HepG2 (cell line): Measurements from ENCODE around the gene KCNQ1OT1. TPM values are rescaled to one million over a fixed set of nuclear protein-coding genes. Genes with fewer than 3 reads are reported as not detected.

Experiments used
- CHCHD3 ChIP-seq: sonication (generic); formaldehyde crosslinking; IDR thresholded peaks from 2 replicates; pipeline ENCODE4 v1.8.0; 2022; ENCODE audit warnings: mild to moderate bottlenecking, missing genetic modification reagents, moderate library complexity
- E2F1 ChIP-seq: sonication (generic); formaldehyde crosslinking; IDR thresholded peaks from 2 replicates; pipeline ENCODE4 v1.5.0; 2020; ENCODE audit warnings: missing genetic modification reagents
- MTA1 ChIP-seq: sonication (generic); formaldehyde crosslinking; IDR thresholded peaks from 2 replicates; pipeline ENCODE4 v1.4.0; 2020; ENCODE audit warnings: missing genetic modification reagents, mild to moderate bottlenecking, borderline replicate concordance
- MXD4 ChIP-seq: IDR thresholded peaks from 2 replicates; pipeline ENCODE4 v1.6.1; 2016; ENCODE audit warnings: mild to moderate bottlenecking, missing biosample characterization, missing genetic modification reagents
- PBX3 ChIP-seq: sonication (generic); formaldehyde crosslinking; IDR thresholded peaks from 2 replicates; pipeline ENCODE4 v1.8.1; 2023; ENCODE audit warnings: missing genetic modification reagents, inconsistent platforms, borderline replicate concordance
- RARA ChIP-seq: IDR thresholded peaks from 2 replicates; pipeline ENCODE4 v1.6.1; 2016; ENCODE audit warnings: missing genetic modification reagents, missing compliant biosample characterization
- RELA ChIP-seq: sonication (generic); formaldehyde crosslinking; IDR thresholded peaks from 2 replicates; pipeline ENCODE4 v1.4.0; 2020; ENCODE audit warnings: missing genetic modification reagents
- ZBTB3 ChIP-seq: sonication (generic); formaldehyde crosslinking; IDR thresholded peaks from 2 replicates; pipeline ENCODE4 v1.4.0; 2020; ENCODE audit warnings: low read depth, mild to moderate bottlenecking, moderate library complexity, missing genetic modification reagents, borderline replicate concordance
- ZNF572 ChIP-seq: sonication (generic); formaldehyde crosslinking; IDR thresholded peaks from 2 replicates; pipeline ENCODE4 v1.5.1; 2020; ENCODE audit warnings: mild to moderate bottlenecking, missing genetic modification reagents
- polyA plus RNA-seq, 8 experiments: library from polyadenylated mRNA; depleted of rRNA in 3 of 8; stranded (reverse) in 7 of 8; unstranded in 1 of 8; fragments of >200 nt; fragmentation: Illumina TruSeq in 4 of 8; extraction: Trizol in 4 of 8; gene quantifications; 2 replicates each; pipeline versions ENCODE4 v1.2.1 to v1.2.3, GENCODE V29; 2011 to 2016; ENCODE audit warnings: low read depth in 4 of 8, missing spikeins in 1 of 8, mixed read lengths in 1 of 8; ENCODE audit not compliant: insufficient read depth in 1 of 8
- total RNA-seq, 5 experiments: library from RNA; depleted of rRNA; stranded (reverse); fragments of >200 nt; fragmentation: Illumina TruSeq; extraction: Trizol; gene quantifications; 2 replicates each; pipeline ENCODE4 v1.2.3, GENCODE V29; 2016; ENCODE audit warnings: low read depth in 1 of 5
- TF ChIP-seq, protein P1 (sequence below): sonication (generic); formaldehyde crosslinking; IDR thresholded peaks from 2 replicates; pipeline ENCODE4 v1.4.0; 2020; ENCODE audit warnings: missing genetic modification reagents, borderline replicate concordance

KCNQ1OT1 gene
- total and polyA plus RNA-seq, 2 of the 13 experiments (the other 11 are each of a cell fraction or from before 2014, with no cell fraction given), result 1.3 to 18.9 TPM

DNA sequence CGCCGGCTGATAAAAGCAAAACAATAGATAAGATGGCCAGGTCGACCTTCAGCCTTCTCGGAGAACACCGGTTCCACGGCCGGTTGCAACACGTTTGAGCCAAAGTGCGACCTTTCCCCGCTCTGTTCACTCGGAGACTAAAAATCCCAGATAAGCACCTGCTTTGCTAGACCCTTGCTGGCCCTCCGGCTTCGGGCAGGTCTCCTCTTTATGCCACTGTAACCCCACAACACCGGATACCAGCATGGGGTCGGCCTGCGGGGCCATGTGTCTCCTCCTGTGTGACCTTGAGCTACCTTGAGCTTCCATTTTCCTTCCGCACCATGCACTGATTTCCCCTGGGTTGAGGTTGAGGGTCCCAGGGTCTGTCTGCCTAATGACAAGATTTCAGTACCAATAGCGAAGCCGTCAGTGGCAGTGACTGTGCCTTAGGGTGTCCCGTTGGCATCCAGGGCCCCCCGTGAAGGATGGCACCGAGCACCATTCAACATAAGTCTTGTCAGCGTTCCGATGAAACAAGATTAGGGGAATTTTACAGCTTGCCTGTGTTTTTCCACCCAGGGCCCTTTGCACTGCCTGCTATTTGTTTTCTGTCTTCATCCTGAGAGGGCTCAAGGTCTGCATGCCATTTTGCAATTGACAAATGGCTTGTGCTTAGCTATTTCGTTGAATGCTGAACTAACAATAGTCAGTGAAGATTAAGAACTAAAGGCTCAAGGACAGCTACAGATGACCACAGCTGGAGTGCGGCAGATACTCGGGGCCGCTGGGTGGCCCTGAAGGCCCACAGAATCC lies 136.4 kb downstream of the KCNQ1OT1 start (continued):
- 0 out of 2 replicates have a peak, but pooled peaks have one; percentile 38 for TF ChIP-seq E2F1 (CRISPR knock-in tag)
- TF ChIP-seq, protein P1, sequence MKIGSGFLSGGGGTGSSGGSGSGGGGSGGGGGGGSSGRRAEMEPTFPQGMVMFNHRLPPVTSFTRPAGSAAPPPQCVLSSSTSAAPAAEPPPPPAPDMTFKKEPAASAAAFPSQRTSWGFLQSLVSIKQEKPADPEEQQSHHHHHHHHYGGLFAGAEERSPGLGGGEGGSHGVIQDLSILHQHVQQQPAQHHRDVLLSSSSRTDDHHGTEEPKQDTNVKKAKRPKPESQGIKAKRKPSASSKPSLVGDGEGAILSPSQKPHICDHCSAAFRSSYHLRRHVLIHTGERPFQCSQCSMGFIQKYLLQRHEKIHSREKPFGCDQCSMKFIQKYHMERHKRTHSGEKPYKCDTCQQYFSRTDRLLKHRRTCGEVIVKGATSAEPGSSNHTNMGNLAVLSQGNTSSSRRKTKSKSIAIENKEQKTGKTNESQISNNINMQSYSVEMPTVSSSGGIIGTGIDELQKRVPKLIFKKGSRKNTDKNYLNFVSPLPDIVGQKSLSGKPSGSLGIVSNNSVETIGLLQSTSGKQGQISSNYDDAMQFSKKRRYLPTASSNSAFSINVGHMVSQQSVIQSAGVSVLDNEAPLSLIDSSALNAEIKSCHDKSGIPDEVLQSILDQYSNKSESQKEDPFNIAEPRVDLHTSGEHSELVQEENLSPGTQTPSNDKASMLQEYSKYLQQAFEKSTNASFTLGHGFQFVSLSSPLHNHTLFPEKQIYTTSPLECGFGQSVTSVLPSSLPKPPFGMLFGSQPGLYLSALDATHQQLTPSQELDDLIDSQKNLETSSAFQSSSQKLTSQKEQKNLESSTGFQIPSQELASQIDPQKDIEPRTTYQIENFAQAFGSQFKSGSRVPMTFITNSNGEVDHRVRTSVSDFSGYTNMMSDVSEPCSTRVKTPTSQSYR (CRISPR knock-in tag), result peak; percentile 58; the same call in 1 of the 2 replicates
- TF ChIP-seq MXD4 (CRISPR knock-in tag), result no peak
- no peak for TF ChIP-seq ZNF572 (CRISPR knock-in tag)
- TF ChIP-seq PBX3 (CRISPR knock-in tag), result no peak
- TF ChIP-seq RELA (CRISPR knock-in tag), result no peak
- no peak for TF ChIP-seq MTA1 (CRISPR knock-in tag)
- peak; percentile 58 for TF ChIP-seq RARA (CRISPR knock-in tag)
- TF ChIP-seq ZBTB3, result no peak
- TF ChIP-seq CHCHD3, result no peak
- TF ChIP-seq, all 625 proteins: peak for 265
